ENCODE results near the gene NCLN.

GRCh38 chr19:3153286-3154230 lies 32.2 kb upstream of the NCLN start:
- TF ChIP-seq EZH2 (IDR thresholded peaks at IDR 0.05) = no peak
- TF ChIP-seq FOXP2 (optimal IDR thresholded peaks at IDR 0.05; ENCODE audit: control extremely low read depth, extremely low read length, insufficient read depth) = no peak
- TF ChIP-seq POLR2AphosphoS5 (IDR thresholded peaks at IDR 0.05; ENCODE audit: borderline replicate concordance, low read depth, low read length) = no peak
